PC-9 (cell line): ENCODE results near the gene TNS4. TPM values are rescaled to one million over a fixed set of nuclear protein-coding genes. Genes with fewer than 3 reads are reported as not detected.

Source experiments
- BruUV-seq: library from RNA; stranded (reverse); fragments of 400-500 nt; replicated peaks from 2 replicates; lab custom pipeline; 2021; lab: Mats Ljungman, UMichigan
- CTCF ChIA-PET: fragments of 300-600 bp; sonication (Branson Sonifier 250); formaldehyde crosslinking; loops from one replicate; lab custom pipeline; 2022; ENCODE audit warnings: antibody characterized with exemption; lab: Charles Lee
- POLR2A ChIA-PET: fragments of 300-600 bp; sonication (Branson Sonifier 250); formaldehyde crosslinking; loops from one replicate; lab custom pipeline; 2022; ENCODE audit warnings: antibody characterized with exemption; ENCODE audit not compliant: unreplicated experiment; lab: Charles Lee
- DNase-seq, 2 experiments: peaks; one replicate each; pipeline versions ENCODE4 v3.0.0 to v3.0.0-alpha.2; 2015 to 2022; ENCODE audit warnings: mixed read lengths in 1 of 2
- H2AFZ ChIP-seq: fragments of 200-600 bp; sonication (generic); 2 replicates; pipeline ENCODE4 v1.8.1; 2017; ENCODE audit warnings: antibody characterized with exemption
- H3F3A ChIP-seq: fragments of 200-600 bp; sonication (generic); 2 replicates; pipeline ENCODE4 v1.8.1; 2017; ENCODE audit warnings: antibody characterized with exemption, mild to moderate bottlenecking, low read depth; ENCODE audit not compliant: insufficient read depth
- H3K27ac ChIP-seq: fragments of 200-600 bp; sonication (generic); 2 replicates; pipeline ENCODE4 v1.6.1; 2016; ENCODE audit warnings: mixed run types
- H3K27me3 ChIP-seq: fragments of 200-600 bp; sonication (generic); 2 replicates; pipeline ENCODE4 v1.6.1; 2016; ENCODE audit warnings: low read depth, mixed run types; ENCODE audit not compliant: insufficient read depth
- H3K36me3 ChIP-seq: fragments of 200-600 bp; sonication (generic); 2 replicates; pipeline ENCODE4 v1.6.1; 2016; ENCODE audit warnings: low read depth, mixed run types
- H3K4me1 ChIP-seq: fragments of 200-600 bp; sonication (generic); replicated peaks from 2 replicates; pipeline ENCODE4 v1.6.1; 2016; ENCODE audit warnings: mixed run types; ENCODE audit not compliant: insufficient read depth
- H3K4me2 ChIP-seq: fragments of 200-600 bp; sonication (generic); 2 replicates; pipeline ENCODE4 v1.6.1; 2017; ENCODE audit warnings: mixed run types
- H3K4me3 ChIP-seq: fragments of 200-600 bp; sonication (generic); 2 replicates; pipeline ENCODE4 v1.6.1; 2016; ENCODE audit warnings: mixed run types
- H3K79me2 ChIP-seq: fragments of 200-600 bp; sonication (generic); 2 replicates; pipeline ENCODE4 v1.6.1; 2017; ENCODE audit warnings: low read depth, mixed run types
- H3K9me2 ChIP-seq: fragments of 200-600 bp; sonication (generic); 2 replicates; pipeline ENCODE4 v1.8.1; 2017; ENCODE audit warnings: mild to moderate bottlenecking; ENCODE audit not compliant: insufficient read depth
- H3K9me3 ChIP-seq: fragments of 200-600 bp; sonication (generic); 2 replicates; pipeline ENCODE4 v1.8.1; 2016; ENCODE audit warnings: low read depth; ENCODE audit not compliant: insufficient read depth
- H4K20me1 ChIP-seq: fragments of 200-600 bp; sonication (generic); 2 replicates; pipeline ENCODE4 v1.8.1; 2017; ENCODE audit not compliant: insufficient read depth
- EZH2 ChIP-seq: fragments of 200-600 bp; sonication (generic); IDR thresholded peaks from 2 replicates; pipeline ENCODE4 v1.8.0; 2017; ENCODE audit warnings: antibody characterized with exemption, low read depth
- intact Hi-C: fragments of 100-400 bp; cut with micrococcal nuclease; formaldehyde crosslinking; loops from one replicate; pipeline ENCODE4 v1.10.0; 2022; ENCODE audit not compliant: unreplicated experiment
- total RNA-seq: library from RNA; stranded (reverse); gene quantifications from 2 replicates; pipeline ENCODE4 v1.2.3, GENCODE V29; 2021
- TF ChIP-seq, protein P1 (sequence below): fragments of 200-600 bp; sonication (generic); conservative IDR thresholded peaks from 2 replicates; pipeline ENCODE4 v1.6.1; 2017; ENCODE audit warnings: mixed run types, antibody characterized with exemption, mild to moderate bottlenecking, moderate library complexity

TNS4 gene
- total RNA-seq, 1 experiment from 2014 or later, result 17.4 TPM

GRCh38 chr17:40486522-40487370 lies 14.7 kb downstream of the TNS4 start:
- intact Hi-C loops, result loop anchor here (1.0 to 2.0 kb wide), 4 partner anchors 13 to 46 kb away; no protein-coding TSS in a partner anchor
- Histone ChIP-seq H3K36me3 (0 out of 2 replicates have a peak, but pooled peaks cover 4% of the 10 kb centered on the region), H4K20me1 (no peaks in the 10 kb centered on the region), H3F3A (peaks cover 77% of the 10 kb centered on the region), H3K27me3 (no peaks in the 10 kb centered on the region), H3K79me2 (0 out of 2 replicates have a peak, but pooled peaks cover 4% of the 10 kb centered on the region), H3K27ac (peak overlapping the region; percentile 93), H3K4me2 (peak overlapping the region; percentile 75), H3K9me2 (no peaks in the 10 kb centered on the region), H3K4me1 (peaks cover 86% of the 10 kb centered on the region), H3K9me3 (no peaks in the 10 kb centered on the region), H3K4me3 (0 out of 2 replicates have a peak overlapping the region, but pooled peaks have one; percentile 35), H2AFZ (no peak overlapping the region)
- POLR2A ChIA-PET, result interaction anchor here (0.6 to 1.0 kb wide), 7 partner anchors 34 to 572 kb away, joined by 3 to 12 read pairs (median 4); partner anchors contain the start of gene IGFBP4
- DNase-seq, result peak in 1 of 2 experiments; percentile 90
- TF ChIP-seq EZH2, result no peak
- TF ChIP-seq, protein P1, sequence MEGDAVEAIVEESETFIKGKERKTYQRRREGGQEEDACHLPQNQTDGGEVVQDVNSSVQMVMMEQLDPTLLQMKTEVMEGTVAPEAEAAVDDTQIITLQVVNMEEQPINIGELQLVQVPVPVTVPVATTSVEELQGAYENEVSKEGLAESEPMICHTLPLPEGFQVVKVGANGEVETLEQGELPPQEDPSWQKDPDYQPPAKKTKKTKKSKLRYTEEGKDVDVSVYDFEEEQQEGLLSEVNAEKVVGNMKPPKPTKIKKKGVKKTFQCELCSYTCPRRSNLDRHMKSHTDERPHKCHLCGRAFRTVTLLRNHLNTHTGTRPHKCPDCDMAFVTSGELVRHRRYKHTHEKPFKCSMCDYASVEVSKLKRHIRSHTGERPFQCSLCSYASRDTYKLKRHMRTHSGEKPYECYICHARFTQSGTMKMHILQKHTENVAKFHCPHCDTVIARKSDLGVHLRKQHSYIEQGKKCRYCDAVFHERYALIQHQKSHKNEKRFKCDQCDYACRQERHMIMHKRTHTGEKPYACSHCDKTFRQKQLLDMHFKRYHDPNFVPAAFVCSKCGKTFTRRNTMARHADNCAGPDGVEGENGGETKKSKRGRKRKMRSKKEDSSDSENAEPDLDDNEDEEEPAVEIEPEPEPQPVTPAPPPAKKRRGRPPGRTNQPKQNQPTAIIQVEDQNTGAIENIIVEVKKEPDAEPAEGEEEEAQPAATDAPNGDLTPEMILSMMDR, result no peak
- CTCF ChIA-PET, result interaction anchor here (0.6 kb wide), 1 partner anchor 45 kb away, joined by 5 read pairs; no protein-coding TSS in a partner anchor
- TSS peak; percentile 44 for BruUV-seq

GRCh38 chr17:40485851-40486521 lies 15.4 kb downstream of the TNS4 start:
- peaks cover 86% of the 10 kb centered on the region for H3K4me1 ChIP-seq
- H3K27me3 ChIP-seq, result no peaks in the 10 kb centered on the region
- H3K27ac ChIP-seq, result peak overlapping the region; percentile 93
- peaks cover 75% of the 10 kb centered on the region for H3F3A ChIP-seq
- DNase-seq, result peak; percentile 83 to 96
- no TSS peak for BruUV-seq
- intact Hi-C loops, result loop anchor here (1.0 to 2.0 kb wide), 4 partner anchors 13 to 47 kb away; no protein-coding TSS in a partner anchor
- TF ChIP-seq, protein P1, result no peak
- TF ChIP-seq EZH2, result no peak
- 0 out of 2 replicates have a peak, but pooled peaks cover 4% of the 10 kb centered on the region for H3K79me2 ChIP-seq
- H4K20me1 ChIP-seq, result no peaks in the 10 kb centered on the region
- 0 out of 2 replicates have a peak overlapping the region, but pooled peaks have one; percentile 35 for H3K4me3 ChIP-seq
- POLR2A ChIA-PET, result interaction anchor here (0.6 to 1.0 kb wide), 6 partner anchors 35 to 1214 kb away, joined by 3 to 12 read pairs (median 4); partner anchors contain the start of gene IGFBP4
- CTCF ChIA-PET, result interaction anchor here (0.6 to 0.9 kb wide), 2 partner anchors 36 to 46 kb away, joined by 3 to 5 read pairs; no protein-coding TSS in a partner anchor
- H3K9me3 ChIP-seq, result no peaks in the 10 kb centered on the region
- H3K36me3 ChIP-seq, result 0 out of 2 replicates have a peak, but pooled peaks cover 4% of the 10 kb centered on the region
- H3K4me2 ChIP-seq, result peak overlapping the region; percentile 75
- no peaks in the 10 kb centered on the region for H3K9me2 ChIP-seq
- no peak overlapping the region for H2AFZ ChIP-seq
